Right lobe of liver (tissue), 6 donors: ENCODE measurements around the gene RBM15. TPM values are rescaled to one million over a fixed set of nuclear protein-coding genes. Genes with fewer than 3 reads are reported as not detected.
A peak's percentile ranks its signal among the peaks of the same experiment; 100 is the strongest.

ENCODE experiments used
- ATAC-seq, 4 donors: fragments of 200-7000 bp; cut with Tn5 transposase; one replicate each; pipeline ENCODE4 v1.9.1; 2020; ENCODE audit warnings: mild to moderate bottlenecking in 4 of 4, moderate library complexity in 4 of 4
- DNase-seq, 3 donors: peaks; one replicate each; pipeline ENCODE4 v3.0.0-alpha.2; 2020
- H3K27ac ChIP-seq, 3 donors: fragments of 200-600 bp; one replicate each; pipeline ENCODE4 v1.8.0; 2022
- H3K27me3 ChIP-seq, 2 donors: fragments of 200-600 bp; one replicate each; pipeline ENCODE4 v1.8.0; 2022
- H3K36me3 ChIP-seq, 4 donors: fragments of 200-600 bp; sonication (generic) in 1 of 4; one replicate each; pipeline versions ENCODE4 v1.5.1 to v1.8.0; 2017 to 2022; ENCODE audit warnings: control low read depth in 1 of 4
- H3K4me1 ChIP-seq, 4 donors: fragments of 200-600 bp; sonication (generic) in 1 of 4; one replicate each; pipeline versions ENCODE4 v1.5.1 to v1.8.0; 2017 to 2022; ENCODE audit warnings: control low read depth in 1 of 4
- H3K4me3 ChIP-seq, 3 donors: fragments of 200-600 bp; one replicate each; pipeline ENCODE4 v1.8.0; 2022
- H3K9me3 ChIP-seq, 4 donors: fragments of 200-600 bp; sonication (generic) in 1 of 4; one replicate each; pipeline versions ENCODE4 v1.5.1 to v1.8.0; 2017 to 2022; ENCODE audit warnings: control low read depth in 1 of 4
- CTCF ChIP-seq, 4 donors: fragments of 200-600 bp in 3 of 4; fragments of 450-650 bp in 1 of 4; IDR thresholded peaks; one replicate each; pipeline versions ENCODE4 v1.5.1 to v1.8.0; 2016 to 2022; ENCODE audit warnings: antibody characterized with exemption in 4 of 4, mild to moderate bottlenecking in 2 of 4
- POLR2A ChIP-seq: fragments of 450-650 bp; IDR thresholded peaks from one replicate; pipeline ENCODE4 v1.6.1; 2017; ENCODE audit warnings: antibody characterized with exemption, mild to moderate bottlenecking
- WGBS: methylation state at CpG from one replicate; pipeline ENCODE4 v1.1.6; 2018; ENCODE audit warnings: low coverage, low lambda C conversion rate; ENCODE audit not compliant: insufficient coverage; ENCODE audit errors: missing lambda C conversion rate; 5-methylcytosine and 5-hydroxymethylcytosine counted together
- intact Hi-C, 2 donors: fragments of 100-400 bp; cut with DNase I; formaldehyde crosslinking; loops; one replicate each; pipeline versions ENCODE4 v1.11.2 to v1.14.1; 2022
- total RNA-seq, 6 experiments: library from RNA; depleted of rRNA in 2 of 6; stranded (reverse); fragments of >200 nt in 2 of 6; fragmentation: NEBNext Ultra II Directional in 3 of 6; extraction: Animal tissue kit (Norgen Biotek cat#: 25700) in 3 of 6; gene quantifications; one replicate each; pipeline versions ENCODE4 v1.1.0 to v1.2.4, GENCODE V29; 2016 to 2023
- donor health status: DM: no; HTN: yes; CAD: no.
- donor health status: DM: no; HTN: no; CAD: no.
- donor health status: DM: no; HTN: no; CAD: no.
- donor health status: DM: no; HTN: yes; CAD: no.
- donor health status: DM: no; HTN: yes; CAD: no.

Gene RBM15
- total RNA-seq, 6 experiments from 2014 or later: 8.9 to 15.1 (median 12.2) TPM

DNA sequence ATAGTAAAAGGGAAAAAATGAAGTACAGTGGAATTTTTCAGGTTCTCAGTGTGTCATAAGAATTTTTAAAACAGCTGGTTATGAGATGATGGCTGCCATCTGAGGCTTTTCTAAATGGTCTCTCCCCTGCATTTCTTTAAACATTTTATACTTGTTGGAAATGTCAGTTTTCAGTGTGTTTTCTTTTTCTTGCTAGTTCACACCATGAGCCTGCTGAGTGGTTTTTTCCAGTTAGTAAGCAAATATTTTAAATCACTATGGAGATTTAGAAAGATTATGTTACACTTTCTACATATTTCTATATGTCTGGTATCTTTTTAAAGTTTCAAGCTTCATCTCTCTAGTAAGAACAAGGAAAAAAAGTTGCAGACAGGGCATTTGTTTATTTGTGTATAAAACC, 9.6 kb downstream of the RBM15 start:
- intact Hi-C loops: loop anchor here in 1 of 2 donors (10.0 kb wide), 1 partner anchor 46 kb away; the partner anchor contains the start of gene SLC16A4
- no peaks in the 10 kb centered on the region for H3K27me3 ChIP-seq
- peaks cover 0 to 37% (median 8%) of the 10 kb centered on the region in 4 donors for H3K4me1 ChIP-seq
- no peak overlapping the region for H3K4me3 ChIP-seq
- peaks cover 0 to 4% (median 0%) of the 10 kb centered on the region in 4 donors for H3K36me3 ChIP-seq
- no peak for DNase-seq
- no peaks in the 10 kb centered on the region for H3K9me3 ChIP-seq
- ATAC-seq: no peak
- TF ChIP-seq POLR2A (no peak), CTCF (IDR thresholded peaks at IDR 0.05) (no peak)
- no peak overlapping the region for H3K27ac ChIP-seq

- ATAC-seq (no peak), DNase-seq (no peak)
- WGBS: 89% methylated on average over 2 of the region's 2 CpGs
- no peak for TF ChIP-seq CTCF (IDR thresholded peaks at IDR 0.05)
- no peak for TF ChIP-seq POLR2A
- intact Hi-C loops: no loop called here
- Histone ChIP-seq H3K27me3 (no peaks in the 10 kb centered on the region), H3K4me1 (peaks cover 0 to 25% (median 4%) of the 10 kb centered on the region in 4 donors), H3K27ac (no peak overlapping the region), H3K4me3 (no peak overlapping the region), H3K36me3 (peaks cover 0 to 4% (median 0%) of the 10 kb centered on the region in 4 donors), H3K9me3 (no peaks in the 10 kb centered on the region)
Observed at GRCh38 chr1:110350360-110350759, 11.2 kb downstream of the RBM15 start.

DNA sequence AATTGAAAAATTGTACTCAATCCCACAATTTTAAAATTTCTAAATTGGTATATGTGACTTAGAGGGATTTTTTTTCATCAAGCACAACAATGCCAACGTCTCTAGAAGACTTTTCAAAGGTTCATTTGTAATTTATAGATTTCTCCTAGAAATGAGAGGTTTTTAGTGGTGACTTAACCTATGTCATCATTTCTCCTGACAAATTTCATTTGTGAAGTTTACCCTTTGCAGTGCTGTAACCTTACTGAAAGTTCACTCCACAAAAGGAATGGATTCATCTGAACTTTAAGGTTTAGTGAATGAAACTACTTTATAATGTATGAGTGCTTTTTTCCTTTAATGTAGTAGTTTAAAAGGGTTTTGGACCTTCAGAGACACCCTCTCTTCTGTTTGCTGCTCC, 16.1 kb downstream of the RBM15 start:
- Histone ChIP-seq H3K4me3 (no peak overlapping the region), H3K9me3 (no peaks in the 10 kb centered on the region), H3K27me3 (no peaks in the 10 kb centered on the region), H3K4me1 (peaks cover 0 to 8% (median 4%) of the 10 kb centered on the region in 4 donors), H3K27ac (no peak overlapping the region), H3K36me3 (peaks cover 0 to 9% (median 0%) of the 10 kb centered on the region in 4 donors)
- intact Hi-C loops: no loop called here
- DNase-seq (no peak), ATAC-seq (peak in 2 of 4 donors; percentile 31 to 41)
- TF ChIP-seq POLR2A: no peak
- WGBS: 33% methylated on average over 1 of the region's 1 CpG

- Histone ChIP-seq H3K27ac (no peak overlapping the region), H3K4me1 (peaks cover 0 to 8% (median 0%) of the 10 kb centered on the region in 4 donors), H3K9me3 (no peaks in the 10 kb centered on the region), H3K27me3 (no peaks in the 10 kb centered on the region), H3K4me3 (no peak overlapping the region), H3K36me3 (peaks cover 0 to 9% (median 0%) of the 10 kb centered on the region in 4 donors)
- 67% methylated on average over 2 of the region's 2 CpGs for WGBS
- no peak for DNase-seq
- TF ChIP-seq POLR2A (no peak), CTCF (IDR thresholded peaks at IDR 0.05) (no peak)
- ATAC-seq: peak; percentile 34 to 96 (median 66)
- intact Hi-C loops: no loop called here
Observed at GRCh38 chr1:110356379-110356778, 17.2 kb downstream of the RBM15 start.

DNA sequence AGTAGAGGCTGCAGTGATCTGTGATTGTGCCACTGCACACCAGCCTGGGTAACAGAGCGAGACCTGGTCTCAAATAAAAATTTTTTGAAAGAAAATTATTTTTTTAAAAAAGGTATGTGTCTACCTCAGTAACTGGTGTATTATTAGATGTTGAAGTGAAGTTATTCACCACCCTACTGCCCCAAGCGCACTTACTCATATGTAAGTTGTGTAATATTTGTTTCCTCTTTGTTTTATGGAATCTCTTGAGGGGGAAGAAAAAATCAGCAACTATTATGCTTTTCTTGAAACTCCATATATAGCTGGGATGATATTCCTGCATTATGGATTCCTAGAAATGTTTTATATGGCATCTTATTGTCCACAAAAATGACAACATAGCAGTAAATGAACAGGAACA, 21.3 kb downstream of the RBM15 start:
- Histone ChIP-seq H3K9me3 (no peaks in the 10 kb centered on the region), H3K36me3 (peaks cover 0 to 9% (median 0%) of the 10 kb centered on the region in 4 donors), H3K4me1 (peaks cover 0 to 4% (median 0%) of the 10 kb centered on the region in 4 donors), H3K4me3 (no peak overlapping the region), H3K27me3 (no peaks in the 10 kb centered on the region), H3K27ac (no peak overlapping the region)
- no peak for DNase-seq
- intact Hi-C loops: no loop called here
- WGBS: 89% methylated on average over 2 of the region's 2 CpGs
- TF ChIP-seq CTCF (IDR thresholded peaks at IDR 0.05): no peak
- TF ChIP-seq POLR2A: no peak
- no peak for ATAC-seq
